OCI-LY1 (cell line): ENCODE data around the gene ZNF610.

ENCODE experiments used
- H2AFZ ChIP-seq: fragments of 200-600 bp; sonication (generic), shearing (Covaris generic); 2 replicates; pipeline ENCODE4 v1.6.0; 2014; ENCODE audit warnings: antibody characterized with exemption, mild to moderate bottlenecking, low read length
- H3F3A ChIP-seq: fragments of 200-600 bp; sonication (generic), shearing (Covaris generic); 2 replicates; pipeline ENCODE4 v1.6.0; 2014; ENCODE audit warnings: mild to moderate bottlenecking, antibody characterized with exemption, low read length, moderate library complexity; ENCODE audit not compliant: insufficient read depth
- H3K27ac ChIP-seq: fragments of 200-600 bp; sonication (generic); 2 replicates; pipeline ENCODE4 v1.5.1; 2014; ENCODE audit warnings: low read length, mixed run types, mild to moderate bottlenecking, low read depth; ENCODE audit not compliant: poor library complexity, severe bottlenecking
- H3K27me3 ChIP-seq: fragments of 200-600 bp; sonication (generic); 2 replicates; pipeline ENCODE4 v1.6.0; 2014; ENCODE audit warnings: antibody characterized with exemption, mild to moderate bottlenecking, low read length, moderate library complexity; ENCODE audit not compliant: insufficient read depth
- H3K36me3 ChIP-seq: fragments of 200-600 bp; sonication (generic); 2 replicates; pipeline ENCODE4 v1.6.1; 2014; ENCODE audit warnings: mild to moderate bottlenecking, antibody characterized with exemption, low read length, moderate library complexity, mixed read lengths; ENCODE audit not compliant: insufficient read depth
- H3K4me1 ChIP-seq: fragments of 200-600 bp; sonication (generic); 2 replicates; pipeline ENCODE4 v1.5.1; 2014; ENCODE audit warnings: mild to moderate bottlenecking, low read length, moderate library complexity; ENCODE audit not compliant: insufficient read depth, severe bottlenecking
- H3K4me2 ChIP-seq: fragments of 200-600 bp; sonication (generic), shearing (Covaris generic); 2 replicates; pipeline ENCODE4 v1.6.1; 2014; ENCODE audit warnings: low read length
- H3K4me3 ChIP-seq: fragments of 200-600 bp; sonication (generic); 2 replicates; pipeline ENCODE4 v1.5.1; 2014; ENCODE audit warnings: low read length, low read depth, mild to moderate bottlenecking, mixed read lengths; ENCODE audit not compliant: poor library complexity, severe bottlenecking
- H3K79me2 ChIP-seq: fragments of 200-600 bp; shearing (Covaris generic); 2 replicates; pipeline ENCODE4 v1.6.1; 2016; ENCODE audit warnings: mixed run types, low read length, mixed read lengths; ENCODE audit not compliant: insufficient read depth
- H3K9ac ChIP-seq: fragments of 200-600 bp; sonication (generic), shearing (Covaris generic); 2 replicates; pipeline ENCODE4 v1.6.1; 2014; ENCODE audit warnings: mild to moderate bottlenecking, low read length, mixed read lengths
- H3K9me2 ChIP-seq: fragments of 200-600 bp; sonication (generic), shearing (Covaris generic); 2 replicates; pipeline ENCODE4 v1.6.1; 2014; ENCODE audit warnings: low read depth, mild to moderate bottlenecking, low read length, mixed read lengths
- H3K9me3 ChIP-seq: fragments of 200-600 bp; shearing (Covaris generic); 2 replicates; pipeline ENCODE4 v1.6.1; 2014; ENCODE audit warnings: low read length, mixed read lengths
- H4K20me1 ChIP-seq: fragments of 200-600 bp; sonication (generic), shearing (Covaris generic); 2 replicates; pipeline ENCODE4 v1.6.0; 2016; ENCODE audit warnings: mild to moderate bottlenecking, low read length; ENCODE audit not compliant: insufficient read depth
- CTCF ChIP-seq: fragments of 200-600 bp; sonication (generic), shearing (Covaris generic); IDR thresholded peaks from 2 replicates; pipeline ENCODE4 v1.5.1; 2017; ENCODE audit warnings: mild to moderate bottlenecking, antibody characterized with exemption, low read length, moderate library complexity, mixed read lengths
- EZH2 ChIP-seq: fragments of 200-600 bp; sonication (generic), shearing (Covaris generic); IDR thresholded peaks from 2 replicates; pipeline ENCODE4 v1.8.0; 2017; ENCODE audit warnings: borderline replicate concordance, mixed run types, mild to moderate bottlenecking, antibody characterized with exemption, low read length, moderate library complexity, mixed read lengths

Gene ZNF610

GRCh38 chr19:52296400-52296772 lies 39.7 kb upstream of the ZNF610 start:
- Histone ChIP-seq H3K4me2 (peak overlapping the region; percentile 92), H2AFZ (no peak overlapping the region), H4K20me1 (no peaks in the 10 kb centered on the region), H3K9me3 (peaks cover 11% of the 10 kb centered on the region), H3K79me2 (peaks cover 6% of the 10 kb centered on the region; the same call in 1 of the 2 replicates), H3K4me1 (peaks cover 14% of the 10 kb centered on the region), H3K36me3 (peaks cover 42% of the 10 kb centered on the region), H3K9me2 (no peaks in the 10 kb centered on the region), H3K9ac (peak overlapping the region; percentile 72), H3F3A (no peaks in the 10 kb centered on the region), H3K27me3 (no peaks in the 10 kb centered on the region), H3K4me3 (peak overlapping the region; percentile 99), H3K27ac (no peak overlapping the region)
- TF ChIP-seq CTCF (no peak), EZH2 (no peak)

- Histone ChIP-seq H3K9me2 (no peaks in the 10 kb centered on the region), H3K36me3 (peaks cover 42% of the 10 kb centered on the region), H4K20me1 (no peaks in the 10 kb centered on the region), H2AFZ (no peak within 1 kb of the TSS), H3K27me3 (no peaks in the 10 kb centered on the region), H3K4me1 (peaks cover 14% of the 10 kb centered on the region), H3F3A (no peaks in the 10 kb centered on the region), H3K4me2 (peak within 1 kb of the TSS; percentile 92), H3K9me3 (peaks cover 17% of the 10 kb centered on the region), H3K27ac (peak within 1 kb of the TSS; percentile 79), H3K4me3 (peak within 1 kb of the TSS; percentile 99), H3K9ac (peak within 1 kb of the TSS; percentile 100), H3K79me2 (peaks cover 6% of the 10 kb centered on the region; the same call in 1 of the 2 replicates)
- TF ChIP-seq EZH2 (no peak), CTCF (0 out of 2 replicates have a peak, but pooled peaks have one; percentile 12)
Observed at GRCh38 chr19:52296773-52297600, 39.1 kb upstream of the ZNF610 start, which contains the start of gene ZNF480. TSS of gene ZNF480 (plus strand) at chr19:52297169. CDS start at chr19:52300413, 3,244 bp downstream.

- peaks cover 20% of the 10 kb centered on the region for H3K9me3 ChIP-seq
- peak overlapping the region; percentile 79 for H3K4me2 ChIP-seq
- peak overlapping the region; percentile 79 for H3K27ac ChIP-seq
- peaks cover 45% of the 10 kb centered on the region for H3K36me3 ChIP-seq
- no peaks in the 10 kb centered on the region for H3K9me2 ChIP-seq
- H3K4me3 ChIP-seq = peak overlapping the region; percentile 99
- no peak overlapping the region for H2AFZ ChIP-seq
- peaks cover 6% of the 10 kb centered on the region; the same call in 1 of the 2 replicates for H3K79me2 ChIP-seq
- H3F3A ChIP-seq = no peaks in the 10 kb centered on the region
- no peak for TF ChIP-seq EZH2
- TF ChIP-seq CTCF = no peak
- no peaks in the 10 kb centered on the region for H4K20me1 ChIP-seq
- no peaks in the 10 kb centered on the region for H3K27me3 ChIP-seq
- H3K9ac ChIP-seq = peak overlapping the region; percentile 100
- peaks cover 14% of the 10 kb centered on the region for H3K4me1 ChIP-seq
Observed at GRCh38 chr19:52297601-52298364, 38.3 kb upstream of the ZNF610 start.
